ENCODE data around the gene F9.
"Not testable (repeated sequence)": the region's sequence is repeated elsewhere in the genome, so short reads cannot be mapped to it uniquely, and the experiment has no call there.

The F9 gene
- 0 reads per million in 3 donors for total RNA-seq

GRCh38 chrX:139530550-139530949 lies at the start of gene F9:
Gene F9 (plus strand): TSS chrX:139530739. CDS start chrX:139530765, 26 bp downstream.
- Histone ChIP-seq H3K36me3 (ENCODE audit: control insufficient read depth, insufficient read depth, low read length) (no peaks in the 10 kb centered on the region), H3K9me3 (ENCODE audit: control insufficient read depth, low read length) (no peaks in the 10 kb centered on the region), H3K27ac (ENCODE audit: insufficient read depth, low read length, poor library complexity, severe bottlenecking) (no peak within 1 kb of the TSS), H3K4me3 (ENCODE audit: insufficient read depth, low read depth, low read length, poor library complexity, severe bottlenecking) (no peak within 1 kb of the TSS), H3K27me3 (replicated peaks; ENCODE audit: control insufficient read depth, insufficient read depth, low read length, poor library complexity, severe bottlenecking) (no peaks in the 10 kb centered on the region), H3K4me1 (ENCODE audit: control insufficient read depth, insufficient read depth, low read length, poor library complexity, severe bottlenecking) (no peaks in the 10 kb centered on the region)
- no peak for DNase-seq

GRCh38 chrX:139483699-139484098 lies 46.8 kb upstream of the F9 start:
- Histone ChIP-seq H3K27me3 (replicated peaks; ENCODE audit: control insufficient read depth, insufficient read depth, low read length, poor library complexity, severe bottlenecking) (no peaks in the 10 kb centered on the region), H3K4me1 (ENCODE audit: control insufficient read depth, insufficient read depth, low read length, poor library complexity, severe bottlenecking) (no peaks in the 10 kb centered on the region), H3K4me3 (ENCODE audit: insufficient read depth, low read depth, low read length, poor library complexity, severe bottlenecking) (no peak overlapping the region), H3K27ac (ENCODE audit: insufficient read depth, low read length, poor library complexity, severe bottlenecking) (no peak overlapping the region), H3K9me3 (ENCODE audit: control insufficient read depth, low read length) (no peaks in the 10 kb centered on the region), H3K36me3 (ENCODE audit: control insufficient read depth, insufficient read depth, low read length) (no peaks in the 10 kb centered on the region)
- DNase-seq: no peak

- Histone ChIP-seq H3K27ac (ENCODE audit: insufficient read depth, low read length, poor library complexity, severe bottlenecking) (no peak overlapping the region), H3K9me3 (ENCODE audit: control insufficient read depth, low read length) (no peaks in the 10 kb centered on the region), H3K4me1 (ENCODE audit: control insufficient read depth, insufficient read depth, low read length, poor library complexity, severe bottlenecking) (no peaks in the 10 kb centered on the region), H3K36me3 (ENCODE audit: control insufficient read depth, insufficient read depth, low read length) (no peaks in the 10 kb centered on the region), H3K27me3 (replicated peaks; ENCODE audit: control insufficient read depth, insufficient read depth, low read length, poor library complexity, severe bottlenecking) (no peaks in the 10 kb centered on the region), H3K4me3 (ENCODE audit: insufficient read depth, low read depth, low read length, poor library complexity, severe bottlenecking) (no peak overlapping the region)
- DNase-seq: no peak
These were observed 45.9 kb upstream of the F9 start for GRCh38 chrX:139484591-139484990.

- H3K4me1 ChIP-seq (ENCODE audit: control insufficient read depth, insufficient read depth, low read length, poor library complexity, severe bottlenecking): no peaks in the 10 kb centered on the region
- no peaks in the 10 kb centered on the region for H3K27me3 ChIP-seq (replicated peaks; ENCODE audit: control insufficient read depth, insufficient read depth, low read length, poor library complexity, severe bottlenecking)
- H3K9me3 ChIP-seq (ENCODE audit: control insufficient read depth, low read length): no peaks in the 10 kb centered on the region
- H3K27ac ChIP-seq (ENCODE audit: insufficient read depth, low read length, poor library complexity, severe bottlenecking): no peak overlapping the region
- H3K36me3 ChIP-seq (ENCODE audit: control insufficient read depth, insufficient read depth, low read length): no peaks in the 10 kb centered on the region
- no peak overlapping the region for H3K4me3 ChIP-seq (ENCODE audit: insufficient read depth, low read depth, low read length, poor library complexity, severe bottlenecking)
- DNase-seq: no peak
These were observed 35.2 kb upstream of the F9 start for GRCh38 chrX:139495324-139495723.

- H3K27me3 ChIP-seq (replicated peaks; ENCODE audit: control insufficient read depth, insufficient read depth, low read length, poor library complexity, severe bottlenecking): no peaks in the 10 kb centered on the region
- no peak for DNase-seq
- no peak overlapping the region for H3K4me3 ChIP-seq (ENCODE audit: insufficient read depth, low read depth, low read length, poor library complexity, severe bottlenecking)
- no peaks in the 10 kb centered on the region for H3K36me3 ChIP-seq (ENCODE audit: control insufficient read depth, insufficient read depth, low read length)
- H3K27ac ChIP-seq (ENCODE audit: insufficient read depth, low read length, poor library complexity, severe bottlenecking): no peak overlapping the region
- H3K9me3 ChIP-seq (ENCODE audit: control insufficient read depth, low read length): no peaks in the 10 kb centered on the region
- H3K4me1 ChIP-seq (ENCODE audit: control insufficient read depth, insufficient read depth, low read length, poor library complexity, severe bottlenecking): no peaks in the 10 kb centered on the region
These were observed 24.2 kb upstream of the F9 start for GRCh38 chrX:139506333-139506732.

- no peaks in the 10 kb centered on the region for H3K4me1 ChIP-seq (ENCODE audit: control insufficient read depth, insufficient read depth, low read length, poor library complexity, severe bottlenecking)
- H3K27me3 ChIP-seq (replicated peaks; ENCODE audit: control insufficient read depth, insufficient read depth, low read length, poor library complexity, severe bottlenecking): no peaks in the 10 kb centered on the region
- no peaks in the 10 kb centered on the region for H3K36me3 ChIP-seq (ENCODE audit: control insufficient read depth, insufficient read depth, low read length)
- no peak overlapping the region for H3K27ac ChIP-seq (ENCODE audit: insufficient read depth, low read length, poor library complexity, severe bottlenecking)
- H3K4me3 ChIP-seq (ENCODE audit: insufficient read depth, low read depth, low read length, poor library complexity, severe bottlenecking): no peak overlapping the region
- DNase-seq: no peak
- no peaks in the 10 kb centered on the region for H3K9me3 ChIP-seq (ENCODE audit: control insufficient read depth, low read length)
These were observed 22.4 kb upstream of the F9 start for GRCh38 chrX:139508099-139508498.

GRCh38 chrX:139518475-139518874 lies 12.1 kb upstream of the F9 start:
- no peak for DNase-seq
- no peak overlapping the region for H3K4me3 ChIP-seq (ENCODE audit: insufficient read depth, low read depth, low read length, poor library complexity, severe bottlenecking)
- no peaks in the 10 kb centered on the region for H3K36me3 ChIP-seq (ENCODE audit: control insufficient read depth, insufficient read depth, low read length)
- H3K27me3 ChIP-seq (replicated peaks; ENCODE audit: control insufficient read depth, insufficient read depth, low read length, poor library complexity, severe bottlenecking): no peaks in the 10 kb centered on the region
- no peaks in the 10 kb centered on the region for H3K9me3 ChIP-seq (ENCODE audit: control insufficient read depth, low read length)
- H3K4me1 ChIP-seq (ENCODE audit: control insufficient read depth, insufficient read depth, low read length, poor library complexity, severe bottlenecking): no peaks in the 10 kb centered on the region
- H3K27ac ChIP-seq (ENCODE audit: insufficient read depth, low read length, poor library complexity, severe bottlenecking): no peak overlapping the region

- DNase-seq; H3K27ac ChIP-seq (ENCODE audit: insufficient read depth, low read length, poor library complexity, severe bottlenecking); H3K9me3 ChIP-seq (ENCODE audit: control insufficient read depth, low read length); H3K4me1 ChIP-seq (ENCODE audit: control insufficient read depth, insufficient read depth, low read length, poor library complexity, severe bottlenecking); H3K4me3 ChIP-seq (ENCODE audit: insufficient read depth, low read depth, low read length, poor library complexity, severe bottlenecking); H3K27me3 ChIP-seq (replicated peaks; ENCODE audit: control insufficient read depth, insufficient read depth, low read length, poor library complexity, severe bottlenecking); H3K36me3 ChIP-seq (ENCODE audit: control insufficient read depth, insufficient read depth, low read length): not testable (repeated sequence)
These were observed 1.7 kb upstream of the F9 start for GRCh38 chrX:139528829-139529228.

GRCh38 chrX:139532834-139533233 lies 2.3 kb downstream of the F9 start:
- no peak for DNase-seq
- Histone ChIP-seq H3K27me3 (replicated peaks; ENCODE audit: control insufficient read depth, insufficient read depth, low read length, poor library complexity, severe bottlenecking) (no peaks in the 10 kb centered on the region), H3K4me1 (ENCODE audit: control insufficient read depth, insufficient read depth, low read length, poor library complexity, severe bottlenecking) (no peaks in the 10 kb centered on the region), H3K9me3 (ENCODE audit: control insufficient read depth, low read length) (no peaks in the 10 kb centered on the region), H3K4me3 (ENCODE audit: insufficient read depth, low read depth, low read length, poor library complexity, severe bottlenecking) (no peak overlapping the region), H3K27ac (ENCODE audit: insufficient read depth, low read length, poor library complexity, severe bottlenecking) (no peak overlapping the region), H3K36me3 (ENCODE audit: control insufficient read depth, insufficient read depth, low read length) (no peaks in the 10 kb centered on the region)

- Histone ChIP-seq H3K27ac (ENCODE audit: insufficient read depth, low read length, poor library complexity, severe bottlenecking) (no peak overlapping the region), H3K9me3 (ENCODE audit: control insufficient read depth, low read length) (no peaks in the 10 kb centered on the region), H3K4me3 (ENCODE audit: insufficient read depth, low read depth, low read length, poor library complexity, severe bottlenecking) (no peak overlapping the region), H3K4me1 (ENCODE audit: control insufficient read depth, insufficient read depth, low read length, poor library complexity, severe bottlenecking) (no peaks in the 10 kb centered on the region), H3K27me3 (replicated peaks; ENCODE audit: control insufficient read depth, insufficient read depth, low read length, poor library complexity, severe bottlenecking) (no peaks in the 10 kb centered on the region), H3K36me3 (ENCODE audit: control insufficient read depth, insufficient read depth, low read length) (no peaks in the 10 kb centered on the region)
- DNase-seq: no peak
These were observed 2.9 kb downstream of the F9 start for GRCh38 chrX:139533444-139533843.
